ENCODE measurements around the gene GGNBP2. TPM values are rescaled to one million over a fixed set of nuclear protein-coding genes. Genes with fewer than 3 reads are reported as not detected.

Gene GGNBP2
- total and polyA plus RNA-seq, 2 experiments from 2014 or later, result 48.1 to 54.3 TPM

GRCh38 chr17:36612323-36612722 is 67.6 kb downstream of the GGNBP2 start:
- H3K27me3 ChIP-seq, result no peaks in the 10 kb centered on the region
- no peaks in the 10 kb centered on the region for H3K36me3 ChIP-seq
- H3K4me3 ChIP-seq, result no peak overlapping the region
- peaks cover 7% of the 10 kb centered on the region for H3K4me1 ChIP-seq (ENCODE audit: low read depth)
- no peak overlapping the region for H3K27ac ChIP-seq
- no peak for DNase-seq (ENCODE audit: low read depth in 1 of 2, low spot score in 1 of 2)
- TF ChIP-seq, protein P1, sequence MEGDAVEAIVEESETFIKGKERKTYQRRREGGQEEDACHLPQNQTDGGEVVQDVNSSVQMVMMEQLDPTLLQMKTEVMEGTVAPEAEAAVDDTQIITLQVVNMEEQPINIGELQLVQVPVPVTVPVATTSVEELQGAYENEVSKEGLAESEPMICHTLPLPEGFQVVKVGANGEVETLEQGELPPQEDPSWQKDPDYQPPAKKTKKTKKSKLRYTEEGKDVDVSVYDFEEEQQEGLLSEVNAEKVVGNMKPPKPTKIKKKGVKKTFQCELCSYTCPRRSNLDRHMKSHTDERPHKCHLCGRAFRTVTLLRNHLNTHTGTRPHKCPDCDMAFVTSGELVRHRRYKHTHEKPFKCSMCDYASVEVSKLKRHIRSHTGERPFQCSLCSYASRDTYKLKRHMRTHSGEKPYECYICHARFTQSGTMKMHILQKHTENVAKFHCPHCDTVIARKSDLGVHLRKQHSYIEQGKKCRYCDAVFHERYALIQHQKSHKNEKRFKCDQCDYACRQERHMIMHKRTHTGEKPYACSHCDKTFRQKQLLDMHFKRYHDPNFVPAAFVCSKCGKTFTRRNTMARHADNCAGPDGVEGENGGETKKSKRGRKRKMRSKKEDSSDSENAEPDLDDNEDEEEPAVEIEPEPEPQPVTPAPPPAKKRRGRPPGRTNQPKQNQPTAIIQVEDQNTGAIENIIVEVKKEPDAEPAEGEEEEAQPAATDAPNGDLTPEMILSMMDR (IDR thresholded peaks at IDR 0.05; ENCODE audit: low read depth, low read length), result no peak
- no peaks in the 10 kb centered on the region for H3K9me3 ChIP-seq (ENCODE audit: low read depth)

- DNase-seq (ENCODE audit: low read depth in 1 of 2, low spot score in 1 of 2), result no peak
- Histone ChIP-seq H3K4me3 (no peak overlapping the region), H3K4me1 (ENCODE audit: low read depth) (peaks cover 7% of the 10 kb centered on the region), H3K27me3 (no peaks in the 10 kb centered on the region), H3K36me3 (no peaks in the 10 kb centered on the region), H3K9me3 (ENCODE audit: low read depth) (no peaks in the 10 kb centered on the region), H3K27ac (no peak overlapping the region)
- TF ChIP-seq, protein P1 (IDR thresholded peaks at IDR 0.05; ENCODE audit: low read depth, low read length), result no peak
Observed at GRCh38 chr17:36613155-36613554, 68.4 kb downstream of the GGNBP2 start.

DNA sequence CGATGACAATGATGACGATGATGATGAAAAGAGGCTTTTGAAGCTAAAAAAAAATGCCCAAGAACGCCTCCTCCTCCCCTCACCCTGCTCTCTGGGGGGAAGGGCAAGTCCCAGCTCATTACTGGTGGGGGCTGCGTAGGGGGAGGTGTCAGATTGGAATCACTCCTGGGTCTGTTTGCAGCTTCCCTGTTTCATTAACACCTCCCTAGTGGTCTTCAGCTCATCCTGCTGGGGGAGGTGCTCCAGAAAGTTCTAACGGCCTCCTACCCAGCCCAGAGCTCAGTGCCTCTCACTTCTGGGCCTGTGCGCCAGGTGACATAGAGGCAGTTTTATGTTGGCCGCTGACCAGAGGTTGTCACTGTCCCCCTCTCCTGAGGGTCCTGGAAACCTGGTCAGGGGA is 69.4 kb downstream of the GGNBP2 start:
- no peaks in the 10 kb centered on the region for H3K27me3 ChIP-seq
- H3K4me1 ChIP-seq (ENCODE audit: low read depth), result peaks cover 7% of the 10 kb centered on the region
- TF ChIP-seq, protein P1 (IDR thresholded peaks at IDR 0.05; ENCODE audit: low read depth, low read length), result no peak
- H3K27ac ChIP-seq, result no peak overlapping the region
- H3K4me3 ChIP-seq, result no peak overlapping the region
- no peaks in the 10 kb centered on the region for H3K9me3 ChIP-seq (ENCODE audit: low read depth)
- no peak for DNase-seq (ENCODE audit: low read depth in 1 of 2, low spot score in 1 of 2)
- no peaks in the 10 kb centered on the region for H3K36me3 ChIP-seq

DNA sequence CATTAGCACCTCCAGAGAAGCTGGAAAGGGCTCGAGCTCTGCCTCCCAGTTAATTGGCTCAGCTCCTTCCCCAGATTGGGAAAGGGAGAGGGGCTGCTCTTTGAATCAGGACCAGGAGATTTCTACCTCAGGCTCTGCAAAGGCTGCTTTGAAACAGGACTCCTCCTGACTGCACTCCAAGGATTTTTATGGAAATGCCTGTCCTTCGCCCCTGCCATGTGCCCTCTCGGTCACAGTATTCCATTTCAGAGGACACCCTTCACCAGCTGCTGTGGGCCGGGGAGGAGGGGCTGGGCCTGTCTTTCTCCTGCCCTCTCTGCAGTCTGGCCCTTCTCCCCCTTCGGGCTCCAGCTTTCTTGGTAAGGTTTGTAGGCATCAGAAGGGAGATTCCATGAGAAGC is 70.2 kb downstream of the GGNBP2 start:
- peak in 1 of 2 donors; percentile 46 for DNase-seq (ENCODE audit: low read depth in 1 of 2, low spot score in 1 of 2)
- TF ChIP-seq, protein P1 (IDR thresholded peaks at IDR 0.05; ENCODE audit: low read depth, low read length), result no peak
- Histone ChIP-seq H3K4me3 (no peak overlapping the region), H3K27me3 (no peaks in the 10 kb centered on the region), H3K36me3 (no peaks in the 10 kb centered on the region), H3K4me1 (ENCODE audit: low read depth) (peaks cover 7% of the 10 kb centered on the region), H3K27ac (peak overlapping the region; percentile 9), H3K9me3 (ENCODE audit: low read depth) (no peaks in the 10 kb centered on the region)

- Histone ChIP-seq H3K4me1 (ENCODE audit: low read depth) (peaks cover 7% of the 10 kb centered on the region), H3K9me3 (ENCODE audit: low read depth) (no peaks in the 10 kb centered on the region), H3K27me3 (peaks cover 3% of the 10 kb centered on the region), H3K27ac (no peak overlapping the region), H3K4me3 (no peak overlapping the region), H3K36me3 (no peaks in the 10 kb centered on the region)
- TF ChIP-seq, protein P1 (IDR thresholded peaks at IDR 0.05; ENCODE audit: low read depth, low read length), result no peak
- no peak for DNase-seq (ENCODE audit: low read depth in 1 of 2, low spot score in 1 of 2)
Observed at GRCh38 chr17:36616061-36617029, 71.6 kb downstream of the GGNBP2 start.
